Lower leg skin (tissue), 4 donors: Measurements from ENCODE around the gene GAREM2. TPM values are rescaled to one million over a fixed set of nuclear protein-coding genes. Genes with fewer than 3 reads are reported as not detected.

Source experiments
- DNase-seq, 2 donors: peaks; one replicate each; pipeline ENCODE4 v3.0.0-alpha.2; 2019; ENCODE audit warnings: low spot score in 2 of 2
- H3K4me3 ChIP-seq: fragments of 200-600 bp; sonication (generic); 2 replicates; pipeline ENCODE4 v1.5.1; 2017; ENCODE audit warnings: mild to moderate bottlenecking, low read depth; ENCODE audit not compliant: poor library complexity, severe bottlenecking
- CTCF ChIP-seq, 3 donors: fragments of 450-650 bp; IDR thresholded peaks; one replicate each; pipeline ENCODE4 v1.5.1; 2016; ENCODE audit warnings: antibody characterized with exemption in 3 of 3, mild to moderate bottlenecking in 3 of 3, moderate library complexity in 2 of 3
- POLR2A ChIP-seq, 2 donors: fragments of 450-650 bp; IDR thresholded peaks; one replicate each; pipeline ENCODE4 v1.6.1; 2016 to 2017; ENCODE audit warnings: antibody characterized with exemption in 2 of 2, mild to moderate bottlenecking in 1 of 2, moderate library complexity in 1 of 2
- WGBS, 2 donors: methylation state at CpG; one replicate each; pipeline ENCODE4 v1.1.5; 2018; 5-methylcytosine and 5-hydroxymethylcytosine counted together
- intact Hi-C: fragments of 100-400 bp; cut with DNase I; formaldehyde crosslinking; loops from one replicate; pipeline ENCODE4 v1.15.0; 2023; ENCODE audit warnings: low total_unique reads
- total RNA-seq, 4 donors: library from RNA; depleted of rRNA; stranded (reverse); fragments of >200 nt; gene quantifications; one replicate each; pipeline ENCODE4 v1.1.0, GENCODE V29; 2016

The GAREM2 gene
- total RNA-seq, 4 donors from 2014 or later, result 0.04 to 0.95 (median 0.45) TPM

- no peak for TF ChIP-seq CTCF (IDR thresholded peaks at IDR 0.05)
- TF ChIP-seq POLR2A (IDR thresholded peaks at IDR 0.05), result no peak
- DNase-seq, result peak in 1 of 2 donors; percentile 76
- intact Hi-C loops, result no loop called here
- no peak overlapping the region for H3K4me3 ChIP-seq
- WGBS, 2 donors, result 90 to 96% methylated on average over 15 of the region's 15 CpGs
These were observed 14.2 kb downstream of the GAREM2 start for GRCh38 chr2:26187114-26187513.

GRCh38 chr2:26187537-26188104 is 14.7 kb downstream of the GAREM2 start:
- WGBS, 2 donors, result 87 to 92% methylated on average over 12 to 15 of the region's 16 CpGs

GRCh38 chr2:26189123-26189522 is 16.2 kb downstream of the GAREM2 start:
- H3K4me3 ChIP-seq, result no peak overlapping the region
- TF ChIP-seq CTCF (IDR thresholded peaks at IDR 0.05) (no peak), POLR2A (IDR thresholded peaks at IDR 0.05) (no peak)
- 85 to 94% methylated on average over 4 of the region's 4 CpGs for WGBS, 2 donors
- intact Hi-C loops, result no loop called here
- peak in 1 of 2 donors; percentile 20 for DNase-seq

More at GRCh38 chr2:26187537-26188104, 14.7 kb downstream of the GAREM2 start:
- intact Hi-C loops, result no loop called here
- TF ChIP-seq POLR2A (IDR thresholded peaks at IDR 0.05) (no peak), CTCF (IDR thresholded peaks at IDR 0.05) (no peak)
- H3K4me3 ChIP-seq, result no peak overlapping the region
- peak in 1 of 2 donors; percentile 76 for DNase-seq

- 90 to 93% methylated on average over 4 of the region's 4 CpGs for WGBS, 2 donors
- H3K4me3 ChIP-seq, result no peak overlapping the region
- no peak for TF ChIP-seq POLR2A (IDR thresholded peaks at IDR 0.05)
- TF ChIP-seq CTCF (IDR thresholded peaks at IDR 0.05), result no peak
- DNase-seq, result peak in 1 of 2 donors; percentile 43
- intact Hi-C loops, result no loop called here
These were observed 16.9 kb downstream of the GAREM2 start for GRCh38 chr2:26189751-26190150.

GRCh38 chr2:26190369-26190768 is 17.5 kb downstream of the GAREM2 start:
- H3K4me3 ChIP-seq, result no peak overlapping the region
- intact Hi-C loops, result no loop called here
- TF ChIP-seq CTCF (IDR thresholded peaks at IDR 0.05) (no peak), POLR2A (IDR thresholded peaks at IDR 0.05) (no peak)
- WGBS, 2 donors, result 84 to 86% methylated on average over 7 of the region's 7 CpGs
- peak in 1 of 2 donors; percentile 48 for DNase-seq
